ENCODE results near the gene LIMA1. TPM values are rescaled to one million over a fixed set of nuclear protein-coding genes. Genes with fewer than 3 reads are reported as not detected.

The LIMA1 gene
- total RNA-seq, 4 donors from 2014 or later: 87.7 to 213 (median 152) TPM

- Histone ChIP-seq H3K27ac (peak within 1 kb of the TSS; percentile 81 to 98 (median 96)), H3K36me3 (no peaks in the 10 kb centered on the region), H3K4me3 (peak within 1 kb of the TSS; percentile 52 to 99 (median 73)), H3K4me1 (peaks cover 0 to 30% (median 10%) of the 10 kb centered on the region in 4 donors), H3K27me3 (no peaks in the 10 kb centered on the region), H3K9me3 (no peaks in the 10 kb centered on the region)
- peak; percentile 97 for DNase-seq (ENCODE audit: low spot score in 2 of 2)
- WGBS, 2 donors: 0 to 1% methylated on average over 36 to 45 of the region's 70 CpGs
- TF ChIP-seq, protein P1, sequence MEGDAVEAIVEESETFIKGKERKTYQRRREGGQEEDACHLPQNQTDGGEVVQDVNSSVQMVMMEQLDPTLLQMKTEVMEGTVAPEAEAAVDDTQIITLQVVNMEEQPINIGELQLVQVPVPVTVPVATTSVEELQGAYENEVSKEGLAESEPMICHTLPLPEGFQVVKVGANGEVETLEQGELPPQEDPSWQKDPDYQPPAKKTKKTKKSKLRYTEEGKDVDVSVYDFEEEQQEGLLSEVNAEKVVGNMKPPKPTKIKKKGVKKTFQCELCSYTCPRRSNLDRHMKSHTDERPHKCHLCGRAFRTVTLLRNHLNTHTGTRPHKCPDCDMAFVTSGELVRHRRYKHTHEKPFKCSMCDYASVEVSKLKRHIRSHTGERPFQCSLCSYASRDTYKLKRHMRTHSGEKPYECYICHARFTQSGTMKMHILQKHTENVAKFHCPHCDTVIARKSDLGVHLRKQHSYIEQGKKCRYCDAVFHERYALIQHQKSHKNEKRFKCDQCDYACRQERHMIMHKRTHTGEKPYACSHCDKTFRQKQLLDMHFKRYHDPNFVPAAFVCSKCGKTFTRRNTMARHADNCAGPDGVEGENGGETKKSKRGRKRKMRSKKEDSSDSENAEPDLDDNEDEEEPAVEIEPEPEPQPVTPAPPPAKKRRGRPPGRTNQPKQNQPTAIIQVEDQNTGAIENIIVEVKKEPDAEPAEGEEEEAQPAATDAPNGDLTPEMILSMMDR (IDR thresholded peaks at IDR 0.05): peak in 4 of 5 experiments; percentile 23 to 75 (median 61)
- TF ChIP-seq POLR2A (IDR thresholded peaks at IDR 0.05) (peak; percentile 60 to 80), EP300 (IDR thresholded peaks at IDR 0.05) (peak; percentile 62 to 86)
Observed at GRCh38 chr12:50167049-50167828, 116.1 kb downstream of the LIMA1 start, which contains the start of gene CERS5. CERS5 (minus strand) TSS chr12:50167369; CDS start chr12:50167297, 72 bp downstream.

- H3K9me3 ChIP-seq: no peaks in the 10 kb centered on the region
- no peaks in the 10 kb centered on the region for H3K27me3 ChIP-seq
- DNase-seq (ENCODE audit: low spot score in 2 of 2): no peak
- TF ChIP-seq, protein P1 (IDR thresholded peaks at IDR 0.05): no peak
- TF ChIP-seq EP300 (IDR thresholded peaks at IDR 0.05): no peak
- no peak for TF ChIP-seq POLR2A (IDR thresholded peaks at IDR 0.05)
- no peaks in the 10 kb centered on the region for H3K36me3 ChIP-seq
- H3K4me3 ChIP-seq: peak overlapping the region; percentile 52 to 99 (median 73)
- WGBS, 2 donors: 0 to 2% methylated on average over 12 of the region's 12 CpGs
- H3K4me1 ChIP-seq: peaks cover 0 to 30% (median 10%) of the 10 kb centered on the region in 4 donors
- peak overlapping the region; percentile 81 to 98 (median 96) for H3K27ac ChIP-seq
Observed at GRCh38 chr12:50166799-50167048, 116.6 kb downstream of the LIMA1 start.

GRCh38 chr12:50164963-50165362, 118.4 kb downstream of the LIMA1 start:
- no peak overlapping the region for H3K27ac ChIP-seq
- no peaks in the 10 kb centered on the region for H3K36me3 ChIP-seq
- no peaks in the 10 kb centered on the region for H3K27me3 ChIP-seq
- H3K4me1 ChIP-seq: peaks cover 0 to 30% (median 10%) of the 10 kb centered on the region in 4 donors
- DNase-seq (ENCODE audit: low spot score in 2 of 2): no peak
- H3K4me3 ChIP-seq: no peak overlapping the region
- no peaks in the 10 kb centered on the region for H3K9me3 ChIP-seq
- 93 to 94% methylated on average over 20 of the region's 20 CpGs for WGBS, 2 donors
- TF ChIP-seq POLR2A (IDR thresholded peaks at IDR 0.05) (no peak), EP300 (IDR thresholded peaks at IDR 0.05) (no peak)
- TF ChIP-seq, protein P1 (IDR thresholded peaks at IDR 0.05): no peak

- Histone ChIP-seq H3K36me3 (no peaks in the 10 kb centered on the region), H3K4me1 (peaks cover 0 to 22% (median 7%) of the 10 kb centered on the region in 4 donors), H3K27me3 (no peaks in the 10 kb centered on the region), H3K4me3 (no peak overlapping the region), H3K27ac (no peak overlapping the region), H3K9me3 (no peaks in the 10 kb centered on the region)
- DNase-seq (ENCODE audit: low spot score in 2 of 2): no peak
- TF ChIP-seq EP300 (IDR thresholded peaks at IDR 0.05): no peak
- TF ChIP-seq POLR2A (IDR thresholded peaks at IDR 0.05): no peak
- TF ChIP-seq, protein P1 (IDR thresholded peaks at IDR 0.05): no peak
- WGBS, 2 donors: 63 to 75% methylated on average over 2 of the region's 2 CpGs
Observed at GRCh38 chr12:50162230-50162629, 121.1 kb downstream of the LIMA1 start.

GRCh38 chr12:50160643-50161042, 122.7 kb downstream of the LIMA1 start:
- no peak for TF ChIP-seq POLR2A (IDR thresholded peaks at IDR 0.05)
- Histone ChIP-seq H3K36me3 (no peaks in the 10 kb centered on the region), H3K27ac (no peak overlapping the region), H3K4me1 (peaks cover 0 to 13% (median under 1%) of the 10 kb centered on the region in 4 donors), H3K4me3 (no peak overlapping the region), H3K9me3 (no peaks in the 10 kb centered on the region), H3K27me3 (no peaks in the 10 kb centered on the region)
- no peak for DNase-seq (ENCODE audit: low spot score in 2 of 2)
